Upper lobe of left lung (tissue), 4 donors: Measurements from ENCODE around the gene ARHGEF10L.

Source experiments
- CTCF ChIP-seq, 6 experiments: fragments of 450-650 bp in 4 of 6; fragments of 200-600 bp in 2 of 6; sonication (generic) in 2 of 6; IDR thresholded peaks; one replicate each; pipeline ENCODE4 v1.5.1; 2016 to 2019; ENCODE audit warnings: antibody characterized with exemption in 6 of 6
- EP300 ChIP-seq, 4 donors: sonication (generic); formaldehyde crosslinking; IDR thresholded peaks; one replicate each; pipeline ENCODE4 v1.5.1; 2017; ENCODE audit warnings: antibody characterized with exemption in 4 of 4, control low read depth in 2 of 4
- POLR2AphosphoS5 ChIP-seq, 2 donors: sonication (generic); formaldehyde crosslinking; IDR thresholded peaks; one replicate each; pipeline ENCODE4 v1.5.1; 2017; ENCODE audit warnings: antibody characterized with exemption in 2 of 2

GRCh38 chr1:17704176-17704575, 164.7 kb downstream of the ARHGEF10L start:
- TF ChIP-seq POLR2AphosphoS5 (IDR thresholded peaks at IDR 0.05) (no peak), CTCF (IDR thresholded peaks at IDR 0.05) (no peak), EP300 (IDR thresholded peaks at IDR 0.05) (no peak)
